Pancreas (tissue), 10 donors: ENCODE data around the gene CDH1. TPM values are rescaled to one million over a fixed set of nuclear protein-coding genes. Genes with fewer than 3 reads are reported as not detected.

Experiments used
- ATAC-seq, 4 donors: fragments of 200-7000 bp; cut with Tn5 transposase; one replicate each; pipeline versions ENCODE4 v1.8.0 to v1.9.1; 2020; ENCODE audit warnings: mild to moderate bottlenecking in 4 of 4, moderate library complexity in 4 of 4
- DNase-seq, 6 donors: peaks; one replicate each; pipeline ENCODE4 v3.0.0-alpha.2; 2020
- FAIRE-seq: peaks from 2 replicates; lab custom pipeline; 2012; peaks lifted over from hg19 to GRCh38; lab: Jason Lieb, UNC
- H3K27ac ChIP-seq, 4 donors: fragments of 200-600 bp; sonication (generic); 1 replicate in 3 of 4; 2 replicates in 1 of 4; pipeline versions ENCODE4 v1.5.0 to v1.8.0; 2020
- H3K27me3 ChIP-seq, 4 donors: fragments of 200-600 bp; one replicate each; pipeline ENCODE4 v1.8.0; 2021
- H3K36me3 ChIP-seq, 3 donors: fragments of 200-600 bp; sonication (generic) in 1 of 3; one replicate each; pipeline versions ENCODE4 v1.5.0 to v1.8.0; 2020 to 2021
- H3K4me1 ChIP-seq, 3 donors: fragments of 200-600 bp; one replicate each; pipeline ENCODE4 v1.8.0; 2021
- H3K4me3 ChIP-seq, 4 donors: fragments of 200-600 bp; sonication (generic) in 2 of 4; one replicate each; pipeline versions ENCODE4 v1.5.0 to v1.8.0; 2020 to 2021
- H3K9me3 ChIP-seq, 4 donors: fragments of 200-600 bp; one replicate each; pipeline ENCODE4 v1.8.0; 2021
- WGBS, 2 donors: extraction: QIAGEN DNeasy Blood & Tissue Kit; methylation state at CpG; one replicate each; pipeline ENCODE4 v1.1.7; 2013; 5-methylcytosine and 5-hydroxymethylcytosine counted together
- intact Hi-C, 3 donors: fragments of 100-400 bp; cut with DNase I; formaldehyde crosslinking; loops; one replicate each; pipeline versions ENCODE4 v1.11.1 to v1.14.2; 2022
- polyA plus RNA-seq, 2 donors: library from polyadenylated mRNA; stranded (reverse); fragments of 200-250 nt; gene quantifications; one replicate each; pipeline ENCODE4 v1.2.3, GENCODE V29; 2013
- total RNA-seq, 6 donors: library from RNA; stranded (reverse); fragmentation: NEBNext Ultra II Directional in 4 of 6; extraction: Animal tissue kit (Norgen Biotek cat#: 25700) in 4 of 6; gene quantifications; one replicate each; pipeline versions ENCODE4 v1.2.1 to v1.2.4, GENCODE V29; 2021 to 2023
- TF ChIP-seq, protein P1 (sequence below), 4 donors: fragments of 200-600 bp; sonication (generic) in 3 of 4; IDR thresholded peaks; one replicate each; pipeline versions ENCODE4 v1.5.0 to v1.8.0; 2021; ENCODE audit warnings: antibody characterized with exemption in 4 of 4
- donor health status: healthy with polysubstance abuse.
- donor health status: DM: no; HTN: no; CAD: no; lungs with moderate emphysema.
- donor health status: DM: no; HTN: no; CAD: no.
- donor health status: control.
- donor health status: control.
- donor health status: Bipolar disorder and iron deficiency.
- donor health status: DM: yes; HTN: yes; CAD: no.
- donor health status: DM: no; HTN: no; CAD: no.
- donor health status: DM: no; HTN: no; CAD: no.
- donor health status: DM: yes; HTN: yes; CAD: no.

Gene CDH1
- total and polyA plus RNA-seq, 8 donors, result 52.8 to 258 (median 155) TPM

DNA sequence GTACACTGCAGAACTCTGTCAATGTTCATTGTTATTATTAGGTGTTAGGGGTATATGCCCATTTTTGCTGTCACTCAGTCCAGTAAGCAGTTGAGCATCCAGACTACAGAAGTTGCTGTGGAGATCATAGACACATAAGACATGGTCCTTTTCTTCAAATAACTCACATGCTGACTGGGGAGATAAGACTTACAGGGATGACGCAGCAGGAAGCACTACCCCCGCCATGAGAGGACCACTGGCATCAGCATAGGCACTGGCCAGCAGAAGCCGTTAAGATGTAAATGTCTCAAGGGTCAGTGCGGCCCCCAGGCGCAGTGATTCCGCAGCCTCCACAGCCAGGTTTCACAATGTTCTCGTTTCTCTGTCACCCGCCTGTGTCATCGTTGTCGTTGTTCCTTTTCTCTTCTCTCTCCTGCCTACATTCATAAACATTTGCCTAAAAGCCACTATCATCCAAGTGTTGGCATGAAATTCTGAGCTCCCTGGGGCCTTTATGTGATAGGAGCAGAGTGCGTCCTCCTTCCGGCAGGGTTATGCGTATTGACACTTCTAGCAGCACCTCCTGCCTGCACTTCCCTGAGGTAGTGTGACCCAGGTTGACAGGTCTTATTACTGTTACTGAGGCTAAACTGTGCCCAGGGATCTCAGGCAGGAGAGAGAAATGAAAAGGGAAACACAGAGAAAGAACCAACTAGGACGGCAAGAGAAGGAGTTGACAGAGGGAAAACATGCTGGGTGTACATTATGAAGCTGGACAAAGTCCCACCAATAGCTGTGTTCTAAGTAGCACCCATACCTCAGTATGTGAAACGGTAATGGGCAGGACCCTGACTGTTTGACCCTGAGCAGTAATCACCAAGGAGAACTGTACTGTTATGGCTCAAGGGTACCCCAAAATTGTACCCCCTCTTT lies 124.1 kb downstream of the CDH1 start:
- no peak for ATAC-seq
- WGBS, 2 donors, result 89% methylated on average over 15 of the region's 15 CpGs
- intact Hi-C loops, result no loop called here
- no peak overlapping the region for H3K4me3 ChIP-seq
- H3K27ac ChIP-seq, result no peak overlapping the region
- DNase-seq, result no peak
- FAIRE-seq, result no peak
- no peaks in the 10 kb centered on the region for H3K9me3 ChIP-seq
- H3K27me3 ChIP-seq, result no peaks in the 10 kb centered on the region
- TF ChIP-seq, protein P1, sequence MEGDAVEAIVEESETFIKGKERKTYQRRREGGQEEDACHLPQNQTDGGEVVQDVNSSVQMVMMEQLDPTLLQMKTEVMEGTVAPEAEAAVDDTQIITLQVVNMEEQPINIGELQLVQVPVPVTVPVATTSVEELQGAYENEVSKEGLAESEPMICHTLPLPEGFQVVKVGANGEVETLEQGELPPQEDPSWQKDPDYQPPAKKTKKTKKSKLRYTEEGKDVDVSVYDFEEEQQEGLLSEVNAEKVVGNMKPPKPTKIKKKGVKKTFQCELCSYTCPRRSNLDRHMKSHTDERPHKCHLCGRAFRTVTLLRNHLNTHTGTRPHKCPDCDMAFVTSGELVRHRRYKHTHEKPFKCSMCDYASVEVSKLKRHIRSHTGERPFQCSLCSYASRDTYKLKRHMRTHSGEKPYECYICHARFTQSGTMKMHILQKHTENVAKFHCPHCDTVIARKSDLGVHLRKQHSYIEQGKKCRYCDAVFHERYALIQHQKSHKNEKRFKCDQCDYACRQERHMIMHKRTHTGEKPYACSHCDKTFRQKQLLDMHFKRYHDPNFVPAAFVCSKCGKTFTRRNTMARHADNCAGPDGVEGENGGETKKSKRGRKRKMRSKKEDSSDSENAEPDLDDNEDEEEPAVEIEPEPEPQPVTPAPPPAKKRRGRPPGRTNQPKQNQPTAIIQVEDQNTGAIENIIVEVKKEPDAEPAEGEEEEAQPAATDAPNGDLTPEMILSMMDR (IDR thresholded peaks at IDR 0.05), result no peak
- H3K36me3 ChIP-seq, result no peaks in the 10 kb centered on the region
- H3K4me1 ChIP-seq, result no peaks in the 10 kb centered on the region

- no peak for FAIRE-seq
Measured at GRCh38 chr16:68866933-68867332, 129.8 kb downstream of the CDH1 start.

GRCh38 chr16:68869492-68870088 lies 132.5 kb downstream of the CDH1 start:
- H3K9me3 ChIP-seq, result no peaks in the 10 kb centered on the region
- no peak overlapping the region for H3K27ac ChIP-seq
- TF ChIP-seq, protein P1 (IDR thresholded peaks at IDR 0.05), result no peak
- no peak for FAIRE-seq
- H3K36me3 ChIP-seq, result no peaks in the 10 kb centered on the region
- no peaks in the 10 kb centered on the region for H3K4me1 ChIP-seq
- H3K4me3 ChIP-seq, result no peak overlapping the region
- H3K27me3 ChIP-seq, result no peaks in the 10 kb centered on the region
- WGBS, 2 donors, result 76 to 83% methylated on average over 4 of the region's 4 CpGs
- intact Hi-C loops, result no loop called here
- DNase-seq, result no peak
- no peak for ATAC-seq

More at GRCh38 chr16:68866933-68867332, 129.8 kb downstream of the CDH1 start:
- Histone ChIP-seq H3K9me3 (no peaks in the 10 kb centered on the region), H3K27ac (no peak overlapping the region), H3K27me3 (no peaks in the 10 kb centered on the region), H3K36me3 (no peaks in the 10 kb centered on the region), H3K4me3 (no peak overlapping the region), H3K4me1 (no peaks in the 10 kb centered on the region)
- WGBS, 2 donors, result 94 to 96% methylated on average over 6 of the region's 6 CpGs
- ATAC-seq (no peak), DNase-seq (no peak)
- intact Hi-C loops, result no loop called here
- TF ChIP-seq, protein P1 (IDR thresholded peaks at IDR 0.05), result no peak

GRCh38 chr16:68873635-68874471 lies 136.8 kb downstream of the CDH1 start:
- WGBS, 2 donors, result 82 to 85% methylated on average over 7 of the region's 7 CpGs
- Histone ChIP-seq H3K9me3 (no peaks in the 10 kb centered on the region), H3K27ac (no peak overlapping the region), H3K36me3 (no peaks in the 10 kb centered on the region), H3K4me1 (no peaks in the 10 kb centered on the region), H3K4me3 (no peak overlapping the region), H3K27me3 (no peaks in the 10 kb centered on the region)
- ATAC-seq (no peak), FAIRE-seq (no peak), DNase-seq (no peak)
- intact Hi-C loops, result no loop called here
- TF ChIP-seq, protein P1 (IDR thresholded peaks at IDR 0.05), result no peak
